ENCODE measurements around the gene USP37.

DNA sequence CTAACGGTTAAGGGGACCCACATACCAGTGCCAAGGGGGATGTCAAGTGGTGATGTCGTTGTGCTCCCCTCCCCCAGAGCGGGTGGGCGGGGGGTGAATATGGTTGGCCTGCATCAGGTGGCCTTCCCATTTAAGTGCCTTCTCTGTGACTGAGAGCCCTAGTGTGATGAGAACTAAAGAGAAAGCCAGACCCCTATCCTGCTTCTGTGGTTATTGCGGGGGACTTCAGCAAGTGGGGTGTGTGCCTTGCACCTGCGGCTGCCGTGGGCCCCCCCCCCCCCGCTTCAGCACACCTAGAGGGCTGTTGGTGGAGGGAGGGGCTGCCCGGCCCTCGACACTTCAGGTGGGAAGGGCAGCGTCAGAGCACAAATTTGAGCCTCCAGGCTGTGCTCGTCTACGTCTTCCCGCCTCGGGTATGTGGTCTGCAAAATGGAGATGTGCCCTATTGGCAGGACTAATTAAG lies 162.4 kb downstream of the USP37 start:
- no peak for TF ChIP-seq POLR2AphosphoS5 (IDR thresholded peaks at IDR 0.05; ENCODE audit: low read depth, low read length)
- no peak for TF ChIP-seq SIN3A (IDR thresholded peaks at IDR 0.05; ENCODE audit: borderline replicate concordance, insufficient read depth, low read length)
- TF ChIP-seq FOXP2 (optimal IDR thresholded peaks at IDR 0.05; ENCODE audit: borderline replicate concordance, extremely low read depth, extremely low read length, insufficient read depth): no peak
- TF ChIP-seq, protein P1, sequence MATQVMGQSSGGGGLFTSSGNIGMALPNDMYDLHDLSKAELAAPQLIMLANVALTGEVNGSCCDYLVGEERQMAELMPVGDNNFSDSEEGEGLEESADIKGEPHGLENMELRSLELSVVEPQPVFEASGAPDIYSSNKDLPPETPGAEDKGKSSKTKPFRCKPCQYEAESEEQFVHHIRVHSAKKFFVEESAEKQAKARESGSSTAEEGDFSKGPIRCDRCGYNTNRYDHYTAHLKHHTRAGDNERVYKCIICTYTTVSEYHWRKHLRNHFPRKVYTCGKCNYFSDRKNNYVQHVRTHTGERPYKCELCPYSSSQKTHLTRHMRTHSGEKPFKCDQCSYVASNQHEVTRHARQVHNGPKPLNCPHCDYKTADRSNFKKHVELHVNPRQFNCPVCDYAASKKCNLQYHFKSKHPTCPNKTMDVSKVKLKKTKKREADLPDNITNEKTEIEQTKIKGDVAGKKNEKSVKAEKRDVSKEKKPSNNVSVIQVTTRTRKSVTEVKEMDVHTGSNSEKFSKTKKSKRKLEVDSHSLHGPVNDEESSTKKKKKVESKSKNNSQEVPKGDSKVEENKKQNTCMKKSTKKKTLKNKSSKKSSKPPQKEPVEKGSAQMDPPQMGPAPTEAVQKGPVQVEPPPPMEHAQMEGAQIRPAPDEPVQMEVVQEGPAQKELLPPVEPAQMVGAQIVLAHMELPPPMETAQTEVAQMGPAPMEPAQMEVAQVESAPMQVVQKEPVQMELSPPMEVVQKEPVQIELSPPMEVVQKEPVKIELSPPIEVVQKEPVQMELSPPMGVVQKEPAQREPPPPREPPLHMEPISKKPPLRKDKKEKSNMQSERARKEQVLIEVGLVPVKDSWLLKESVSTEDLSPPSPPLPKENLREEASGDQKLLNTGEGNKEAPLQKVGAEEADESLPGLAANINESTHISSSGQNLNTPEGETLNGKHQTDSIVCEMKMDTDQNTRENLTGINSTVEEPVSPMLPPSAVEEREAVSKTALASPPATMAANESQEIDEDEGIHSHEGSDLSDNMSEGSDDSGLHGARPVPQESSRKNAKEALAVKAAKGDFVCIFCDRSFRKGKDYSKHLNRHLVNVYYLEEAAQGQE (IDR thresholded peaks at IDR 0.05; ENCODE audit: insufficient read depth in 1 of 2, low read depth in 2 of 2, low read length in 2 of 2): no peak

Measured in PFSK-1 (cell line).